ENCODE results near the gene DLGAP4. TPM values are rescaled to one million over a fixed set of nuclear protein-coding genes. Genes with fewer than 3 reads are reported as not detected.

The DLGAP4 gene
- total RNA-seq, 1 donor from 2014 or later, result 46.3 TPM

DNA sequence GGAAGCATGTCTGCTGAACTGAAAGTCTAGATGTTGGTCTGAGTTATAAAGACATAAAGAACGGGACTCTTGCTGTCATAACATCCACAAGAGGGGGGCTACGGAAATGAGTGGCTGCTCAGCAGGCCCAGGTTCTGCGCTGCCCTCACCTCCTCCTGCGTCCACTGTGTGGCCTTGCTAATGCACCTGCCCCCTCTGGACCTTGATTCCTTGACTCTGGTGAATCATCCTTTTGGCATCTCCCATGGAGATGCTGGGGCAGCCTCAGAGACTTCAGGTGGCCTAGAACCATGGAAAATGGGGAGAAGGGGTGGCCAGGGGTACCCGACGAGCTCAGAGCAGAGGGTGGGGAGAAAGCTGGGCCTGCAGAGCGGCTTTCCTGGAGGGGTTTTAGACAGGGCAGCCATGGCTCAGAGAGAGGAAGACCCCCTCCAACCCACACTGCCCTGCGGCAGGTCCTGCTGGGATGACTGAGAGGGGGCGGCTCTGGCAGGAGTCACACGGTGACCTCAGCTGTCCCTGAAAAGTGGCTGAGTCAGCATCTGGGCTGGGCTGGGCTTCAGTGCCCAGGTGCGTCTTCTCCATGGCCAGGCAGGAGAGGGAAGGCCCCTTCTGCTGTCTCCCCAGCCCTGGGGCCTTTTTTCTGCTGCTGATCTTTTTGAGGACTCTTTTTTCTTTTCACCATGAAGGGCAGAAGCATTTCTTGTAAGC, 46.9 kb downstream of the DLGAP4 start:
- intact Hi-C loops (cut with micrococcal nuclease), result no loop called here

DNA sequence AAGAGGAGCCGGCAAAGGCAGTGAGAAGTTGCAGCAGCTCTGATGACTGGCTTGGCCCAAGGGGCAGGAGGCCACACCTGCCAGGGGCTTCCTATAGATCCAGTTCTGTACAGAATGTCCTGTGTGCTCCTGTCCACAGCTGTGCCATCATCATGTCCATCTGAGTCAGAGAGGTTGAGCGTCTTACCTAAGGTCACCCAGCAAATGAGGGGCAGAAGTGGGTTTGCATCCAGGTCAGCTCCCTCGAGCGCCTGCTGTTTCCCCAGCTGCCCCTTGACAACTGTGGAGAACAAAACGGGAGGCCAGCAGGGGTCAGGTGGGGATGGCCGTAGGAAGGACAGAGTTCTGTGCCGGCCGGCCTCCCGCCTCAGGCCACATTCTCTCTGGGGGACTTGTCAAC, 47.6 kb downstream of the DLGAP4 start:
- intact Hi-C loops (cut with micrococcal nuclease), result no loop called here

- intact Hi-C loops (cut with micrococcal nuclease), result no loop called here
Observed at GRCh38 chr20:36355469-36356171, 49.5 kb downstream of the DLGAP4 start.

DNA sequence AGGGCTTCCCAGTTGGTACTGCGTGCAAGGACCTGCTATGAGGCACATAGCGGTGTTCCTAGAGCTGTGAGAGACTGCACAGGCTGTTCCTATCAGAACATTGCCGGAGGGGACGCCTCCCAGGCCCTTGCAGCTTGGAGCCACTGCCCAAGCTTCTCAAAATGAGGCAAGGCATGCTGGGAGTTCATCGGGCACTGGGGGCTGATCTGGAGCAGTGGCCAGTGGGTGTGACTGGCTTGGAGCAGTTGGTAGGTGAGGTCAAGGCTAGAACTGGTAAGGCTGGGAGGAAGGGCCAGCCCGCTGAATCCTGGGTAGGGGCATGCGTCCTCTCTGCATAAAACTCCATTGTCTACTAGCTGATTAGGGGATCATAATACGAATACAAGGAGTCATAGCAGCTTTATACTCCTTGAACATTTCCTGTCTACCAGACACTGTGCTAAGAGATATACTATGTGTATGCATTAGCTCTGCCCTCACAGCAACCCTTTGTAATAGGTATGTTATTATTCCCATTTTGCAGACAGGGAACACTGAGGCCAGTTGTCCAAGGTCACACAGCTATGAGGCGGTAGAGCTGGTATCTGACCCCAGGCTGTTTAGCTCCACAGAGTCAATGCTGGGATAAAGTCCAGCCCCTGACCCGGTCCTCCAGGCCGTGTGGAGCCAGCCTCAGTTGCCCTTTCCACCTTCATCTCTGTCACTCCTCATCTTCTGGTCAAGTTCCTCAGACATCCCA, 53.7 kb downstream of the DLGAP4 start:
- intact Hi-C loops (cut with micrococcal nuclease), result no loop called here

GRCh38 chr20:36360429-36360828, 54.3 kb downstream of the DLGAP4 start:
- intact Hi-C loops (cut with micrococcal nuclease), result no loop called here

DNA sequence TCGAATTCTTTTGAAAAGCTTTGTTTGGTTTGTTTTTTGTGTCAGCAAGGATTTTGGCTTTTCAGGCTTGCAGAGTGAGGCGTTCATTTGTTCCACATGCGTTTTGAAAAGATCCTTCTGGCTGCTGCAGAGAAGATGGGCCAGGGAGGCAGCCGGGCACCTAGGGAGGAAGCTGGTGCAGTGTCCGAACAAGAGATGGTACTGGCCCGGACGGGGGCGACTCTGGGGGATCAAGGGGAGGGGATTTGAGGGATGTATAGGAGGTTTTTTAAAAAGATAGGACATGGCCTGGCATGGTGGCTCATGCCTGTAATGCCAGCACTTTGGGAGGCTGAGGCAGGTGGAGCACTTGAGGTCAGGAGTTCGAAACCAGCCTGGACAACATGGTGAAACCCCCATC, 55.3 kb downstream of the DLGAP4 start:
- intact Hi-C loops (cut with micrococcal nuclease), result no loop called here

GRCh38 chr20:36362261-36362660, 56.1 kb downstream of the DLGAP4 start:
- intact Hi-C loops (cut with micrococcal nuclease), result no loop called here

DNA sequence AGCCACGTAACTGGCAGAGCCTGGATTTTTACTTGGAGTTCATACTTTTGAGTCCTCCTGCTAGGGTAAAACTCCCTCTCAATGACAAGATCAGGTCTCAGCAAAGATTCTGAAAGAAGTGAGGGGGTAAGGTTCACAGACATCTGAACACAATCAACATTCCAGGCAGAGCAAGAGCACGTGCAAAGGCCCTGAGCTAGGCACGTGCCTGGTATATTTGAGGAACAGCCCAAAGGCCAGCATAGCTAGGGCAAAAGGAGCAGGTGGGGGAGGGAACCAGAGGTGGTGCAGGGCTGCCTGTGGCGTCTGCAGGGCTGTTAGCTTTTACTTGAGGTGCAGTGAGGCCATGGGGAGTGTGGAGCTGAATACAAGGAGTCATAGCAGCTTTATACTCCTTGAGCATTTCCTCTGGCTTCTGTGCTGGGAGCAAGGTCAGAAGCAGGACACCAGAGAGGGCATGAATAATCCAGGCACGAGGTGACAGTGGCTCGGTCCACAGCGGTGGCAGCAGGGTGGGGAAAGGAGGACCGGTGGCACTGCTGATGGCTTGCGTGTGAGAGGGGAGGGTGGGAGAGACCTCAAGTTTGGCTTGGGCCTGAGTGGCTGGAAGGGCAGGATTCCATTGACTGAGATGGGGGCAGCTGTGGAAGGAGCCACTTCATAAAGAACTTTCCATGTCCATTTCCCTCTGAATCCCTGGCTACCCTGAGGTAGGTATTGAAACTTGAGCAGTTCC, 57.0 kb downstream of the DLGAP4 start:
- intact Hi-C loops (cut with micrococcal nuclease), result no loop called here

DNA sequence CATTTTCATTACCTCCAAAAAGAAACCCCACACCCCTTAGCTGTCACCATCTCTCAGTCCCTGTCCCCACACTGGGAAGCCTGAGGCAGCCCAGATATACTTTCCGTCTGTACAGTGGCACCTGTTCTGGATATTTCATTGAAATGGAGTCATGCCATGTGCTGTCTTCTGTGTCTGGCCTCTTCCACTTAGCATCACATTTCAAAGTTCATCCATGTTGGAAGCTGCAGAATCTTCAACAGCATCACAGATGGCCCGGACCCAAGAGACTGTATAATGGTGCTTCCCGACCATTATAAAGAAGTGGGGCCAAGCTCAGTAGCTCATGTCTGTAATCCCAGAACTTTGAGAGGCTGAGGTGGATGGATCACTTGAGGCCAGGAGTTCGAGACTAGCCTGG, 58.4 kb downstream of the DLGAP4 start:
- intact Hi-C loops (cut with micrococcal nuclease), result no loop called here

GRCh38 chr20:36366623-36367369, 60.7 kb downstream of the DLGAP4 start:
- intact Hi-C loops (cut with micrococcal nuclease), result no loop called here

GRCh38 chr20:36367370-36367745, 61.2 kb downstream of the DLGAP4 start:
- intact Hi-C loops (cut with micrococcal nuclease), result no loop called here

DNA sequence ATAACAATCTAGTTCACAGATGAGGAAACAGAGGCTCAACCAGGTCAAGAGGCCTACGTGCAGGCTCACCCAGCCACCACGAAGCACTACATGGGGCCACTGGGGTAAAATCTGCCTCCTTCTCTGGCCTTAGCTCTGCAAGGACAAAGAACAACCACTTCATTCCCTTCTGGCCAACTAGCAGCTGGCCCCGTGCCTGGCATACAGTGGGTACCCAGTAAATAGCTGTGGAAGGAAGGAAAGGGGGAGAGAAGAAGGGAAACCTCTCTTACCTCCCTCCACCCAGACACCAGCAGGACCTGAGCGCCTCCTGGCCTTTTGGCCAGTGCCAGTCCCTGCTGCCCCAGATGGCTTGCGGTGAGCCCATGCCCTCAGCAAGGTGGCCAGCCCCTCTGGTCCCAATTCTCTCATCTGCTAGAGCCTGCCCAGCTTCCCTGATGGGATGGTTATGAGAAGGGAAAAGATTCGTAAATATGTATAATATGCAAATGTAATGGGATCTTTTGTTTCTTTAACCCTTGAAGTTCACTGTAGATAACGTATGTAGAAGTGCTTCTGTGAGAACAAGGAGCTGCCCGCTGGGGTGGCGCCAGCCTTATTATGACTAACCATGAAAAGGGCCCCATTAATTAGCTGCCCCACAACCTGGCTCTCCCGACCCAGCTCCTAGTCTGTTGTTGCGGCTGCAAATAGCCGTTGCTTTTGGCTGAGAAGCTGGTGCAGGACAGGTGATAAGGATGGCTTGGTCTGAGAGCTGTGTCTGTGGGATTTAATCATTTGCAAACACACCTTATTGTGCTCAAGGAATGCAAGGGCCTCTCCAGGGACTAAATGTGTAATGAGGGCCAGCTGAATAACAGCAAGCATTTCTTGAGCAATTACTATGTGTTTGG, 62.0 kb downstream of the DLGAP4 start:
- intact Hi-C loops (cut with micrococcal nuclease), result no loop called here

DNA sequence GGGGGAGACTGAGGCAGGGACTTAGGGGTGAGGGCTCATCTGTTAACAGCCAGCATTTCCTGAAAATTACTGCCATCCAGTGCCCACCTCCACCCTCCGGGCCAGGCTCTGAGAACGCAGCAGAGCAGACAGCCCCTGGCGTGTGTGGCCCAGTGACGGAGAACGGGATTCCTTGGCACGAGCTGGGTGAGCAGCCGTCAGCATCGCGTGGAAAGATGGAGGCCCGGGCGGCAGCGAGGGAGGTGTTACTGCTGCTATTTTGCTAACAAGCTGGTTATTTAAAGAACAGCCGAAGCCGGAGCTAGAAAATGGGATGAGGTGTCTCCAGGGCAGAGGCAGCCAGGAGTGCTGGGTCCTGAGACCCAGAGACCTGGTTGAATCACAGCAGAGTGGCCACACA, 62.7 kb downstream of the DLGAP4 start:
- intact Hi-C loops (cut with micrococcal nuclease), result no loop called here

GRCh38 chr20:36369739-36370138, 63.6 kb downstream of the DLGAP4 start:
- intact Hi-C loops (cut with micrococcal nuclease), result no loop called here

DNA sequence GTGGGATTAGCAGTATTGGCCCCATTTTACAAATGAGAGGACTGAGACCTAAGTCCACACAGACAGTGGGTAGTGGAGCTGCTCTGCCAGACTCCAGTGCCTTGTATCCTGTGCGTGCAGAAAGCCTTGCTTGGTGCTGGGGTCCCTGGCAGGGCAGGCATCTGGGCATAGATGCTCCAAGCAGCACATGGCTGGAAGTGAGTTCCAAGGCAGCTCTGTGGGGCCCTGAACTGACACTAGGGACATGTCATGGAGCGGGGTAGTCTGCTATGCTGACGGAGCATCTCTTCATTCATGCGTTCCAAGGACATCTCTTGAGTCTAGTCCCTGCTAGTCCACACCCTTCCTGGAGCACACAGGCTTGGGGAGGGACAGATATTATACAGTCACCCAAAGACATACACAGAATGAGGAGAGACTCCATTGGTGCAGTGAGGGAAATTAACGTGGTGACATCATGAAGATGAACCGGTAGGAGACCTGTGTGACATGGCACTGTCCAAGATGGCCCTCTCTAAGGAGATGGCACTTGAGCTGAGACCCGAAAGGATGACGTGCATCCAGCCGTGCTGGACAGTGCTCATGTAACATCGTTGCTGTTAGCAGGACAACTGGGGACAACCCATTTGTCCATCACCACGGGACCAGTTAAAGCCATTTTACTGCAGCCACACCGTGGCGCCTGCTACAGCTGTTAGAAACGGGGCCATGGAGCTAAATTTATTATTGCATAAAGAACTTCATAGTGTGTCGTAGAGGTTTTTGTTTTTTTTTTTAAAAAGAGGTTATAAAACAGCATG, 65.1 kb downstream of the DLGAP4 start:
- intact Hi-C loops (cut with micrococcal nuclease), result no loop called here

GRCh38 chr20:36372666-36373065, 66.5 kb downstream of the DLGAP4 start:
- intact Hi-C loops (cut with micrococcal nuclease), result no loop called here

GRCh38 chr20:36373089-36373488, 67.0 kb downstream of the DLGAP4 start:
- intact Hi-C loops (cut with micrococcal nuclease), result no loop called here

DNA sequence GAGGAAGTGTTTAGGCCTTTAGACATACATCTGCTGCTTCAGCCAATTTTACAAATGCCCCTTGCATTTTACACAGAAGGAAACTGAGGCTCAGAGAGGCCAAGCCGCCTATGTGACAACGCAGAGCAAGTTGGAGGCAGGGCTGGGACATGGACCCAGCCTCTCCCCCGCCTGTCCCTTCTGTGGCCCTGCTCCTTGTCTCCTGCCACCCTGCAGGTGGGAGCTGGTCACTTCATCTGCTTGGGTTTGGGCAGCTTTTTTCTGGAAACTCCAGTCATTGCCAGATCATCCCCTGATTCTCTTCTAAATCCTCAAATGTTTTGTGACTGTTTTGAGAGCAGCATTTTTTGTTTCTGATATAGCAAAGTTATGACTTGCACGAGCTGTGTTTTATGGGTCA, 68.9 kb downstream of the DLGAP4 start:
- intact Hi-C loops (cut with micrococcal nuclease), result no loop called here
